SU-DHL-6 (cell line): ENCODE data around the gene PDAP1.

Source experiments
- EZH2phosphoT487 ChIP-seq: fragments of 200-600 bp; sonication (generic), shearing (Covaris generic); conservative IDR thresholded peaks from 2 replicates; pipeline ENCODE4 v1.6.1; 2018; ENCODE audit warnings: mild to moderate bottlenecking, antibody characterized with exemption, low read length, moderate library complexity, mixed read lengths
- TF ChIP-seq, protein P1 (sequence below): fragments of 200-600 bp; sonication (generic); IDR thresholded peaks from one replicate; pipeline ENCODE4 v1.5.1; 2017; ENCODE audit warnings: antibody characterized with exemption, mild to moderate bottlenecking, low read length, moderate library complexity; ENCODE audit not compliant: insufficient read depth, poor library complexity, severe bottlenecking

DNA sequence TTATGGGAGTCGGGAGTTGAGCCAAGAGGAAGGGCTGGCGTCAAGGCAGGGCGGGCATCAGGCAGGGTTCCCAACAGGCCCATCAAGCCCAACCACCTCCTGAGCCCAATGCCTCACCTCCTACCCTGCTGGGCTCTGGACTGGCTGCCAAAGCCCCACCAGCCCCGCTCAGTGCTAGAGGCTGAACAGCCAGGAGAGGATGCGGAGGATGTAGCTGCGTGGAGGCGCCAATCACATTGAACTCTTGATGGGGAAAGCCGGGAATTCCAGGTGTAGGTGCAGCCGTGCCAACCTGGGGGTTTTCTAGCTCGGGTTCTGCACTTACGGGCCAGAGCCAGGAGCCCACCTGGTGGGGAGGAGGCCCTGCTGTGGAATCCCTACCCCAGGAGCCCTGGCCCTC lies 44.7 kb upstream of the PDAP1 start:
- TF ChIP-seq, protein P1, sequence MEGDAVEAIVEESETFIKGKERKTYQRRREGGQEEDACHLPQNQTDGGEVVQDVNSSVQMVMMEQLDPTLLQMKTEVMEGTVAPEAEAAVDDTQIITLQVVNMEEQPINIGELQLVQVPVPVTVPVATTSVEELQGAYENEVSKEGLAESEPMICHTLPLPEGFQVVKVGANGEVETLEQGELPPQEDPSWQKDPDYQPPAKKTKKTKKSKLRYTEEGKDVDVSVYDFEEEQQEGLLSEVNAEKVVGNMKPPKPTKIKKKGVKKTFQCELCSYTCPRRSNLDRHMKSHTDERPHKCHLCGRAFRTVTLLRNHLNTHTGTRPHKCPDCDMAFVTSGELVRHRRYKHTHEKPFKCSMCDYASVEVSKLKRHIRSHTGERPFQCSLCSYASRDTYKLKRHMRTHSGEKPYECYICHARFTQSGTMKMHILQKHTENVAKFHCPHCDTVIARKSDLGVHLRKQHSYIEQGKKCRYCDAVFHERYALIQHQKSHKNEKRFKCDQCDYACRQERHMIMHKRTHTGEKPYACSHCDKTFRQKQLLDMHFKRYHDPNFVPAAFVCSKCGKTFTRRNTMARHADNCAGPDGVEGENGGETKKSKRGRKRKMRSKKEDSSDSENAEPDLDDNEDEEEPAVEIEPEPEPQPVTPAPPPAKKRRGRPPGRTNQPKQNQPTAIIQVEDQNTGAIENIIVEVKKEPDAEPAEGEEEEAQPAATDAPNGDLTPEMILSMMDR = no peak
- TF ChIP-seq EZH2phosphoT487 = no peak
